Measurements from ENCODE around the gene GALNT16.
"Not testable (repeated sequence)": the region's sequence is repeated elsewhere in the genome, so short reads cannot be mapped to it uniquely, and the experiment has no call there.

GALNT16 gene
- long read RNA-seq: 0 reads

DNA sequence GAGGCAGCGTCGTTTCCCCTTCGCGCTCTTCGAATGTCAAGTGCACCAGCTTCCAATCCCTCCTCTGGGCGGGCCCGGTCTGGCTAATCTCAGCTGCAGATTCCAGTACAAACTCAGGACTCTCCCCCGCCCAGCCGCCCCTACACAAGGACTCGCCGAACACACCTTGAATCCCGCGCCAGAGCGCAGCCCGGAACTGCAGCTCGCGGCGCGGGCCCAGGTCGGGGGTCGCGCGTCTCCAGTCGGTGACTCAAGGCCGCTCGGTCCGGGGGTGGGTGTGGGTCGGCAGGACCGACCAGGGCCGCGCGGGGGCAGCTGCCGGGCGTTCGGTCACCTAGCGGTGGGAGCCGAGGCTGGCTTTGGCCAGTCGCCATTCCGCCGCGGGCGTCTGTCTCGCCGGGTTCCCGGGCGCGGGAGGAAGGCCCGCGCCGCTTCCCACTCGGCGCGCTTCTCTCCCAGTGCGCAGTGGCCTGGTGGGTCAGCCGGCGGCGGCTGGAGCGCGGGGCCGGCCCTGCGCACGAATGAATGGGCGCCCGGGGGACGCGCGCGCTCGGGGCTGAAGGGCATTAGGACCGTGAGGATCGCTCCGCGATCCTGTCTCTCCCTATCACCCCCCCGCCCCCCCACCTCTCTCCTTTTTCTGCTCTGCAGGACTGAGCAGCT, at the start of gene GALNT16:
Gene GALNT16, plus strand, starts transcription at position 632 of the 663 bp plus-strand sequence. CDS start 133 bp downstream, outside the sequence.
- Histone ChIP-seq H3K4me3 (replicated peaks; ENCODE audit: insufficient read depth, low read length) (peak within 1 kb of the TSS; percentile 21), H3K27ac (replicated peaks) (no peak within 1 kb of the TSS), H3K27me3 (ENCODE audit: insufficient read depth, poor library complexity, severe bottlenecking) (peaks cover 11% of the 10 kb centered on the region)
- no peak for TF ChIP-seq POLR2AphosphoS5 (IDR thresholded peaks at IDR 0.05; ENCODE audit: low read depth)
- no peak for DNase-seq (ENCODE audit: low read depth in 1 of 2, low spot score in 1 of 2)

DNA sequence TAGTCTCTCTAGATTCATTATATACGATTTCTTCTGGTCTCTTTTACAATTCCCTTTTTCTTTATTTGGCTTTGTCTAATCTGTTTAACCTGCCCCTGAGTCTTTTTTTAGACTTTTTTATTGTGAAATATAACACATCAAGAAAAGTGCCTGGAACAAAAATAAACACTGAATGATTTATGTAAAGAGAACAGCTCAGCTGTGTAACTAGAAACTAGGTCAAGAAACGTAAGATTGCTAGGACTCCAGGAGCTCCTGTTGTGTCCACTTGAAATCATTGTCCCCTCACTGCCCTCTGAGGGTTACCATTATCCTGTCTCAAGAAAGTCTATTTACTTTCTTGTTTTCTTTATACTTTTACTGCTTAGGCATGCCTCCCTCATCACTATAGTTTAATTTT, 45.6 kb upstream of the GALNT16 start:
- no peak for DNase-seq (ENCODE audit: low read depth in 1 of 2, low spot score in 1 of 2)
- H3K27ac ChIP-seq (replicated peaks): no peak overlapping the region
- no peaks in the 10 kb centered on the region for H3K27me3 ChIP-seq (ENCODE audit: insufficient read depth, poor library complexity, severe bottlenecking)
- no peak overlapping the region for H3K4me3 ChIP-seq (replicated peaks; ENCODE audit: insufficient read depth, low read length)
- TF ChIP-seq, protein P1, sequence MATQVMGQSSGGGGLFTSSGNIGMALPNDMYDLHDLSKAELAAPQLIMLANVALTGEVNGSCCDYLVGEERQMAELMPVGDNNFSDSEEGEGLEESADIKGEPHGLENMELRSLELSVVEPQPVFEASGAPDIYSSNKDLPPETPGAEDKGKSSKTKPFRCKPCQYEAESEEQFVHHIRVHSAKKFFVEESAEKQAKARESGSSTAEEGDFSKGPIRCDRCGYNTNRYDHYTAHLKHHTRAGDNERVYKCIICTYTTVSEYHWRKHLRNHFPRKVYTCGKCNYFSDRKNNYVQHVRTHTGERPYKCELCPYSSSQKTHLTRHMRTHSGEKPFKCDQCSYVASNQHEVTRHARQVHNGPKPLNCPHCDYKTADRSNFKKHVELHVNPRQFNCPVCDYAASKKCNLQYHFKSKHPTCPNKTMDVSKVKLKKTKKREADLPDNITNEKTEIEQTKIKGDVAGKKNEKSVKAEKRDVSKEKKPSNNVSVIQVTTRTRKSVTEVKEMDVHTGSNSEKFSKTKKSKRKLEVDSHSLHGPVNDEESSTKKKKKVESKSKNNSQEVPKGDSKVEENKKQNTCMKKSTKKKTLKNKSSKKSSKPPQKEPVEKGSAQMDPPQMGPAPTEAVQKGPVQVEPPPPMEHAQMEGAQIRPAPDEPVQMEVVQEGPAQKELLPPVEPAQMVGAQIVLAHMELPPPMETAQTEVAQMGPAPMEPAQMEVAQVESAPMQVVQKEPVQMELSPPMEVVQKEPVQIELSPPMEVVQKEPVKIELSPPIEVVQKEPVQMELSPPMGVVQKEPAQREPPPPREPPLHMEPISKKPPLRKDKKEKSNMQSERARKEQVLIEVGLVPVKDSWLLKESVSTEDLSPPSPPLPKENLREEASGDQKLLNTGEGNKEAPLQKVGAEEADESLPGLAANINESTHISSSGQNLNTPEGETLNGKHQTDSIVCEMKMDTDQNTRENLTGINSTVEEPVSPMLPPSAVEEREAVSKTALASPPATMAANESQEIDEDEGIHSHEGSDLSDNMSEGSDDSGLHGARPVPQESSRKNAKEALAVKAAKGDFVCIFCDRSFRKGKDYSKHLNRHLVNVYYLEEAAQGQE (IDR thresholded peaks at IDR 0.05; ENCODE audit: insufficient replicate concordance, low read depth): no peak
- TF ChIP-seq GABPA (IDR thresholded peaks at IDR 0.05; ENCODE audit: low read depth) (no peak), POLR2AphosphoS5 (IDR thresholded peaks at IDR 0.05; ENCODE audit: low read depth) (no peak), SPI1 (IDR thresholded peaks at IDR 0.05; ENCODE audit: borderline replicate concordance, low read depth) (no peak)
- TF ChIP-seq, protein P2, sequence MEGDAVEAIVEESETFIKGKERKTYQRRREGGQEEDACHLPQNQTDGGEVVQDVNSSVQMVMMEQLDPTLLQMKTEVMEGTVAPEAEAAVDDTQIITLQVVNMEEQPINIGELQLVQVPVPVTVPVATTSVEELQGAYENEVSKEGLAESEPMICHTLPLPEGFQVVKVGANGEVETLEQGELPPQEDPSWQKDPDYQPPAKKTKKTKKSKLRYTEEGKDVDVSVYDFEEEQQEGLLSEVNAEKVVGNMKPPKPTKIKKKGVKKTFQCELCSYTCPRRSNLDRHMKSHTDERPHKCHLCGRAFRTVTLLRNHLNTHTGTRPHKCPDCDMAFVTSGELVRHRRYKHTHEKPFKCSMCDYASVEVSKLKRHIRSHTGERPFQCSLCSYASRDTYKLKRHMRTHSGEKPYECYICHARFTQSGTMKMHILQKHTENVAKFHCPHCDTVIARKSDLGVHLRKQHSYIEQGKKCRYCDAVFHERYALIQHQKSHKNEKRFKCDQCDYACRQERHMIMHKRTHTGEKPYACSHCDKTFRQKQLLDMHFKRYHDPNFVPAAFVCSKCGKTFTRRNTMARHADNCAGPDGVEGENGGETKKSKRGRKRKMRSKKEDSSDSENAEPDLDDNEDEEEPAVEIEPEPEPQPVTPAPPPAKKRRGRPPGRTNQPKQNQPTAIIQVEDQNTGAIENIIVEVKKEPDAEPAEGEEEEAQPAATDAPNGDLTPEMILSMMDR (IDR thresholded peaks at IDR 0.05; ENCODE audit: insufficient read depth, low read length): no peak

DNA sequence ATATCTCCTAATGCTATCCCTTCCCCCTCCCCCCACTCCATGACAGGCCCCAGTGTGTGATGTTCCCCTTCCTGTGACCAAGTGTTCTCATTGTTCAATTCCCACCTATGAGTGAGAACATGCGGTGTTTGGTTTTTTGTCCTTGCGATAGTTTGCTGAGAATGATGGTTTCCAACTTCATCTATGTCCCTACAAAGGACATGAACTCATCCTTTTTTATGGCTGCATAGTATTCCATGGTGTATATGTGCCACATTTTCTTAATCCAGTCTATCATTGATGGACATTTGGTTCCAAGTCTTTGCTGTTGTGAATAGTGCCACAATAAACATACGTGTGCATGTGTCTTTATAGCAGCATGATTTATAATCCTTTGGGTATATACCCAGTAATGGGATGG, 42.3 kb upstream of the GALNT16 start:
- H3K27me3 ChIP-seq (ENCODE audit: insufficient read depth, poor library complexity, severe bottlenecking); DNase-seq (ENCODE audit: low read depth in 1 of 2, low spot score in 1 of 2); H3K27ac ChIP-seq (replicated peaks); H3K4me3 ChIP-seq (replicated peaks; ENCODE audit: insufficient read depth, low read length): not testable (repeated sequence)

DNA sequence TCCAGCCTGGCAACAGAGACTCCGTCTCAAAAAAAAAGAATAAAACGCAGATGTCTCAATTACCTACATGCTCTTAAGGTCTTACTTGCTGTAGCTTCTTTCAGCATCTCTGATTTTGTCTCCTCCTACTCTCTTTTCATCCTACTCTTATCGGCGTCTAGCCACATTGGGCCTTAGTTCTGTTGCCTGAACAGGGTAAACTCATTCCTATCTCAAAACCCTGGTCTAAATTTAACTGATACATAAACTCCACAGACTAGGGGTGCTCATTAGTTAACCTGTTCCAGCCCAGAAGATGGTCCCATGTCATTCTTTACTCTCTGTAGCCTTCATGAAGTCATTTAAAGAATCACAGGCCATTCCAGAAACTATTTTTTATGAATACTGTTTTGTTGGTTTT, 35.0 kb upstream of the GALNT16 start:
- Histone ChIP-seq H3K27me3 (ENCODE audit: insufficient read depth, poor library complexity, severe bottlenecking) (no peaks in the 10 kb centered on the region), H3K27ac (replicated peaks) (no peak overlapping the region), H3K4me3 (replicated peaks; ENCODE audit: insufficient read depth, low read length) (no peak overlapping the region)
- no peak for DNase-seq (ENCODE audit: low read depth in 1 of 2, low spot score in 1 of 2)
- TF ChIP-seq SPI1 (IDR thresholded peaks at IDR 0.05; ENCODE audit: borderline replicate concordance, low read depth) (no peak), GABPA (IDR thresholded peaks at IDR 0.05; ENCODE audit: low read depth) (no peak), POLR2AphosphoS5 (IDR thresholded peaks at IDR 0.05; ENCODE audit: low read depth) (no peak)
- TF ChIP-seq, protein P1 (IDR thresholded peaks at IDR 0.05; ENCODE audit: insufficient replicate concordance, low read depth): no peak
- TF ChIP-seq, protein P2 (IDR thresholded peaks at IDR 0.05; ENCODE audit: insufficient read depth, low read length): no peak

DNA sequence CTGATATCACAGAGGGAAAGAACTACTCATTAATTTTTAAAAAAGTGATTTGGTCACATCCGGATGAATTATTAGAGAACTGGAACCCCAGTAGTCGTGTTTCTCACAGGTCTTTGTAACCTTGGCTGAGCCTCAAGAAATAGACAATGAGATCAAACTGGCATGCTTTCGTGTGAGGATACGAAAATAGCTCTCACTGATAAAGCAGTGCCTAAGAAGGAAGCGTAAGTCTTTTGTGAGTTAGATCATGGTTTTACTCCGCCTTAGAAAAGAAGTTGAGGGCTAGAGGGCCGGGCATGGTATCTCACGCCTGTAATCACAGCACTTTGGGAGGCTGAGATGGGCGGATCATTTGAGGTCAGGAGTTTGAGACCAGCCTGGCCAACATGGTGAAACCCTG, 33.8 kb upstream of the GALNT16 start:
- no peak for DNase-seq (ENCODE audit: low read depth in 1 of 2, low spot score in 1 of 2)
- no peak overlapping the region for H3K27ac ChIP-seq (replicated peaks)
- TF ChIP-seq, protein P2 (IDR thresholded peaks at IDR 0.05; ENCODE audit: insufficient read depth, low read length): no peak
- no peak for TF ChIP-seq POLR2AphosphoS5 (IDR thresholded peaks at IDR 0.05; ENCODE audit: low read depth)
- TF ChIP-seq SPI1 (IDR thresholded peaks at IDR 0.05; ENCODE audit: borderline replicate concordance, low read depth): no peak
- TF ChIP-seq GABPA (IDR thresholded peaks at IDR 0.05; ENCODE audit: low read depth): no peak
- TF ChIP-seq, protein P1 (IDR thresholded peaks at IDR 0.05; ENCODE audit: insufficient replicate concordance, low read depth): no peak
- no peak overlapping the region for H3K4me3 ChIP-seq (replicated peaks; ENCODE audit: insufficient read depth, low read length)
- no peaks in the 10 kb centered on the region for H3K27me3 ChIP-seq (ENCODE audit: insufficient read depth, poor library complexity, severe bottlenecking)
